Activated T-cell treated with anti-CD3 and anti-CD28 coated beads for 48 hours (primary cell): ENCODE results near the gene OPRM1.

ENCODE experiments used
- DNase-seq: peaks from one replicate; pipeline ENCODE4 v3.0.0-alpha.2; 2020; ENCODE audit warnings: low read depth

The OPRM1 gene

GRCh38 chr6:154241581-154241980 lies 202.5 kb downstream of the OPRM1 start:
- DNase-seq: no peak

GRCh38 chr6:154242617-154243357 lies 203.7 kb downstream of the OPRM1 start:
- DNase-seq: no peak

- no peak for DNase-seq
These were observed 205.0 kb downstream of the OPRM1 start for GRCh38 chr6:154243793-154244750.

GRCh38 chr6:154245506-154245905 lies 206.5 kb downstream of the OPRM1 start:
- DNase-seq: no peak

GRCh38 chr6:154246723-154247118 lies 207.7 kb downstream of the OPRM1 start:
- DNase-seq: no peak

DNA sequence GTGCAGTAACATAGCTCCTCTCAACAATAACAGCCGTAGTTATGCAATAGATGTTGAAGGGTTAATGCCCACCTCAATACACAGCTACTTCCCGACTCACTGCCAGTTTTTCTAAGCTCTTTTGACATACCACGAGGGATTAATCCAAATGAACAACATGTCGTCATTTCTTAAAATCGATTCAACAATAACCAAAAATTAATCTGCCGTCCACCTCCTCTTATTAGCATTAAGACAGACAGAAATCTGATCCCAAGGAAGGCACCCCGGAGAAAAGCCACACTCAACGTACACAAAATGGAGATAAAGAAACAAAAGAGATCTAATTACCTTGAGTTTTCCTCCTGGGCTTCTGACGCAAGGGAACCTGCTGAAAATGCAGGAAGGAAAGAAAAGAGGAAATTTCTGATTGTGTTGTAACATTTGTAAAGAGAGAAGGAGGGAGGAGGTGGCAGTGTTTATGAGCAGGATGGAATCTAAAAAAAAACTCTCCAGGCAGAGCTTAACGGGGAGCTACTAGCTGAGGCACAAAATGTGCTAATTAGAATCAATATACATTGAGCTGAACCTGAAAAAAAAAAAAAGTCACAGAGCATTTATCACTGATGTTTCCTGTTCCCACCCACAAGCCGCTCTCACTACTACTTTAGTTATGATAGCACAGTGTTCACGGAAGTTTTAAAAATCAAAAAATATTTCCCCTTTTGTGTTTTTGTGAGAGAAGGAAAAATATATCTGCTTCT lies 208.2 kb downstream of the OPRM1 start:
- no peak for DNase-seq

DNA sequence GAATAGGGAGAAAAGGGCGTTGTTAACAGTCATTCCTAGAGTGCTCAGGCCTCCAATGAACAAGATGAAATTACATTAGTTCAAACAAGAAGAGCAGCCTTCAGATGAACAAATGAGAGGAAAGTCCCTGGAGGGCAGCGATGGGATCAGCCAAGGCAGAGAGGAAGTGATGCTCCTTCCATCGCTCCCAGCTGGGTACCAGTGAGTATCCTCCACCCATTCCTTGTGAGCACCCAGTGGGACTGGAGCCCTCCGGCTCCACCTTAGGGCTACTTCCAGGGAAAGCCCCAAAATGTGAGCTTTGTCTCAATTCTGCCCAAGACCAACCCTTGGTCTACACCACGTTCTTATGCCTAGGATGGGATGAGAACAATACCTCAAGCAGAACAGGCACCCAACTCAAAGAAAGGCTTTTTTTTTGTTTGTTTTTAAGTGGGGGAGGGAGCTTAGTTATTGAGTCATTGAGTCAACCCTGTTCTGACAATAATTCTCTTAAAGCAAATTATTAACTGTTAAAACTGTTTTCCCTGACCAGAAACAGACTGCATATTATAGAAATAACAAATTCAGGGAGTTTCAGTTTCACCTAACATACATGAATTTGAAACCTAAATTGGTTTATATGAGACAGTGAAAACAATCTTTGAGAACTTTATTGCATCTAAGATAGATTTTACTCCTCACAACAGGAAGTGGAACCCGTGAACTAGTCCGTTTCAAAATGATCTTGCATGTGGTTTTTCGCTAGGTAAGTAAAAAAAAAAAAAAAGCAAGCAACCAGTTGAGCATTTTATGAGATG lies 210.7 kb downstream of the OPRM1 start:
- DNase-seq: no peak

DNA sequence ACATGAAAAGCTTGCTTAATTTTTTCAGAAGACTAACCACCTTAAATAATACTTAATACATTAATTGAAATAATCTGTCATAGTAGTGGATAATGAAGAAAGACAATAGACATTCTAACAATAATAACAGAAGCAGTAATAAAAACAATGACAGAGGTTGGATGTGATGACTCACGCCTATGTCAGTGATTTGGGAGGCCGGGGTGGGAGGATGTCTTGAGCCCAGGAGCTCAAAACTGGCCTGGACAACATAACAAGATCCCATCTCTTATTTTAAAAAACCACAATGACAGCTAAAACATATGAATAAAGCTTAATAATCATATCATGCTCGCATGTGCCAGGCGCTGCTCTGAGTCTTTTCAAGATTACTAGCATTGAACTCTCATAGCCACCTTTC lies 212.1 kb downstream of the OPRM1 start:
- DNase-seq: no peak

DNA sequence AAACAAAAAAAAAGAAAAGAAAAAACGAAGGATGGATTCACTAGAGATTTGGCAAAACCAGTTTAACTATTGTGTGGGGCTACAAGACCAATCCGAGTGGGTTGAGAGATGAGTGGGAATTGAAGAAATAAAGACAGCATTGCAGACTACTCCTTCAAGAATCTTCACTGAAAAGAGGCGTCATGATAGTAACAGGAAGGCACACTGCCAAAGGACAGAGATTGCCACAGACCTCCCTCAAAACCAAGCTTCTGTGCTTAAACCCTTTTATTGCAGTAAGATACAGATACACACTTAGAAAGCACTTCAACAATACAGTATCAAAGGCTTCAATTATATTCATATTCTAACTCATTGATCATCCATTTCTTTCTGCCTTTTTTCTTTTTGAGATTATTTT lies 213.6 kb downstream of the OPRM1 start:
- DNase-seq: no peak

GRCh38 chr6:154257067-154257466 lies 218.0 kb downstream of the OPRM1 start:
- no peak for DNase-seq

DNA sequence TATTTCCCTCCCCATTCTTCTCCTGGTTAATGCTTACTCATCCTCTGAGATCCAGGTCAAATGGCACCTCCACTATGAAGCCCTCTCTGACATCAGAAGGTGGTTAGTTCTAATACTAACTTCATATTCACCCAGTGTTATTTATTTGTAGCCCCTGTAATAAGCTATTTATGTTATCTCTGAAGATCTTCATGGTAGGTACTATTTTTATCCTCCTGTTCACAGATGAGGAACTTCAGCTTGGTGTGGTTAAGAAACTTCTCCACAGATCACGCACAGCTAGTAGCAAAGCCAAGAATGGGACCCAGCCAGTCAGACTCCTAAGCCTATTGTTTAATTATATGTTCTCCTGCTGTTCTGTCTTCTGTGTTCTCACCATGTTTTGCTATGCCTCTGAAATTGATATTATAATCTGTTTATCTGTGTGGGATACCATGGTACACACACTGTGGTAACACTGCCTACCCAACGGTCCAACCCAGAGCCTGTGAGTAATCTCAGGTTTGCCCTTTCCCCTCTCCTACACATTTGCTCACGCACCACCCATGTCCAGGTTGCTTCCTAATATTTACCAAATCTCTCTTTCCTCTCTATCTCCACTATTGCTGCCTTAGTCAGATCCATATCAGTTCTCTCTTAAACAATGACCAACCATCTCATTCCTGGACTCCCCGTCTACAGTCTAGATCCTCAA lies 219.2 kb downstream of the OPRM1 start:
- no peak for DNase-seq

DNA sequence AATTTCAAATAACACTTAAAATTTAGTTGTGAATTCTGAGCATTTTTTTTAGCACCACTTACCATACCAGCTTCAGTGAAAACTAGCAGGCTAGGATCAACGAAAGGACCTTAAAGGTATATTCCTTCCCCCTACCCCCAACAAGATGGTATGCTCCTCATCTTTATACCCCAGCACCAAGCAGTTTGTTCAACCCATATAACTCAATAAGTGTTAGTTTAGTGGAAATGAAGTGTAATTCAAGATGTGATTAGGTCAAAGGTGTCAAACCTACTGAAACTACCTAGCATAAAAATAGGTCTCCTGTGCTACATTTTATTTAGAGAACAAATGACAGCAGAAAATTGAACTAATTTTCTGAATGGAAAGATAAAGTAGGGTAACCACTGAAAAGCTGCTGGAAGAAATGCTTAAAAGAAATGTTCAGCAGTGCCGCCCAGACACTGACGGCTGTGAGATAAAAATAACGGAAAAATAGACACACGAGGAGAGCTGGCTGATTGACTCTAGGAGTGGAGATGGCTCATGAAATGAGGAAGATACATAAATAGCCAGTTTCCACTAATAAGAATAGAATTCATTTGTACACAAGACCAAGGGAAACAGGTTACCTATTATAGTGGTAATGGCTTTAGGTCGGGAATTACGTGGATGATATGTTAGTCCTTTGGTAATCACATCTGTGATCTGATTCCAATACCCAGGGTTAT lies 222.8 kb downstream of the OPRM1 start:
- no peak for DNase-seq

DNA sequence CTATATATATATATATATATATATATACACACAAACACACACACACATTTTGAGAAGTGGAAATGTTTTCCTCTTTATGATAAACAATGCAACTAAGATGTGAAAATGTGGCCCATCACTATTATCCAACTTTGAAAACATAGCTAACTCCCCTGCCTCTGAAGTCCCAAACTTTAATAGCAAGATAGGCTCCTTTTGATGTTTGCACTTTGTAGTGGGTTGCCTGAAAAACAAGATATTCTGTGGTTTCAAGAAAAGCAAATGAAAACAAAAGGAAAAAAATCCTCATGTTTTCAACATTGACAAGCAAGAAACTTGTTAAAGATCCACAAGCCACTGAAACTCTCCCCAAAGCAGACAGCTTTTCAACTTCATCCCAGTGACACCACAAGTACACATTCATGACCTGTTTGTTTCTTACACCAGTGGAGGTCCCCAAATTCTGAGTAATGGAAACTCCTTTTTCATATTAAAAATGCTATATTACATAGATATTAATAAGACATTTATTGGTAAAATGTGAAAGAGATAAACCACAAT lies 227.6 kb downstream of the OPRM1 start:
- DNase-seq: no peak

DNA sequence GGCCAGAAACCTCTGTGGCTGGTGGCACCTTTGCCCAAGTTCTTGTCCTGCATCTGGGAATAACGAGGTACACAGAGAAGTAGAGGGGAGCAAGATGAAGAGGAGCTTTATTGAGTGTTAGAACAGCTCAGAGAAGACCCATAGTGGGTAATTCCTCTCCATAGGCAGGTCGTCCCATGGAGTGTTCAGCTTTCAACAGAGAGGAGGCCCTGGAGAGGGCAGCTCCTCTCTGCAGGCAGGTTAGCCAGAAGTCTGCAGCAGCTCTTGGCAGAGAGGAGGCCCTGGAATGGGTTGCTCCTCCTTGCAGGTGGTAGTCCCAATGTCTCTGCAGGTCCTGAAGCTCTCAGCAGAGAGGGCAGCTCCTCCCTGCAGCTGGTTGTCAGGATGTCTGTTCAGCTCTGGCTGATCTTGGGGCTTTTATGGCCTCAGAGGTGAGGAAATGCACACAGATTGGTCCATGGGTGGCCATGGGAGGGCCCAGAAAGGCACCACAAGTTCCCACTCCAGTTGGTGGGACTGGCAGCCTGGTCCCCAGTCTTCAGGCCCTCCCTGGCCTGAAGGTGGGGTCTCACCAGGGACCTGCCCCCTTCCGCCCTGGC lies 228.6 kb downstream of the OPRM1 start:
- no peak for DNase-seq

DNA sequence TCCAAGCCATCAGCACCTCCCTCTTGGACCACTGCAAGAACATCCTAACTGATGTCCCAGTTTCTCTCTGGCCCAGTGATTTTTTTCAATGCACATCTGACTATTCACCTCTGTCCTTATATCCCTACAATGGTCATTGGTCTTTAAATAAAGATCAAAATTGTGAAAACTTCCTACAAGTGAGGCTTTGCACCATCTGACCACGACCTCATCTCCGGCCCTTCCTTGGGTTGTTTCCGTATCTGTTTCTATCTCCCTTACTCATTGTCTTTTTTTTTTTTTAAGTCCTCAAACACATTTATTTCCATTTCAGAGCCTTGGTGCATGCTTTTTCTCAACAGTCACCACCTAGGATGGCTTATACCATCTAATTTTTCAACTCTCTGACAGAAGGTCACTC lies 229.4 kb downstream of the OPRM1 start:
- DNase-seq: no peak

- no peak for DNase-seq
These were observed 235.1 kb downstream of the OPRM1 start for GRCh38 chr6:154274168-154274567.

- DNase-seq: no peak
These were observed 238.0 kb downstream of the OPRM1 start for GRCh38 chr6:154276810-154277628.

GRCh38 chr6:154277629-154278017 lies 238.6 kb downstream of the OPRM1 start:
- DNase-seq: no peak

DNA sequence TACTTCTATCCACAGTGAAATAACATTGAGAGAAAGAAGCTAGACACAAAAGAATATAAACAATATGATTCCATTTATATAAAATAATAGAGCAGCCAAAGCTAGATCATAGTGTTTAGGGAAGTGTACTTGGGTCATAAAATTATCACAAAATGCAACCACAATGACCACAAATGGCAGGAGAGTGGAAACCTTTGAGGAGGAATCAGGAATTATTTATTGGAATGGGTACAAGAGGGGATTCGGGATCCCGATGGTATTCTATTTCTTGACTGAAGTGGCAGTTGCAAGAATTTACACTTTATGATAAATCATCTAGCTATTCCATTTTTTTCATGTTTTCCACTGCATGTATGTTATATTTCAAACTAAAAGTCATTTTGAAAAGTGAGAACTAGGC lies 241.5 kb downstream of the OPRM1 start:
- DNase-seq: no peak
